ENCODE results near the gene CHRD. TPM values are rescaled to one million over a fixed set of nuclear protein-coding genes. Genes with fewer than 3 reads are reported as not detected.

Gene CHRD
- total RNA-seq, 4 donors from 2014 or later: 5.8 to 12.2 (median 9.2) TPM

DNA sequence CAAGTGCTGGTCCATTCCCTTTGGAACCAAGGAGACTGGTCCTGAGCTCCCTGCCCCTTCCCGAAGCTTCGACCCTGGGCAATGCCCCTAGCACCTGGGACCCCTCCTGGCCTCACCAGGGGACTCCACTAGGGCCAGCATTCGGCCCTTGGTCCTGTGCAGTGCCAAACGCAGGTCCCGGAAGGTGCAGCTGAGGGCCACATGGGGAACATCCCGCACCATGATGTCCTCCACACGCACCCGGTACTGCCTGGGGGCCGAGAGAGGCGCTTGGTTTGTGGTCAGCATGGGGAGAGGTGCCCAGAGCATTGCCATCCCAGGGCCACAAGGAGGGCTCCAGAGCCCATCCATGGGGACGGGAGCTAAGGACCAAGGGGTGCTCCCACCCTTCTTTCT, 26.3 kb upstream of the CHRD start:
- DNase-seq (ENCODE audit: low spot score) (no peak), ATAC-seq (ENCODE audit: low FRiP score) (no peak)
- TF ChIP-seq, protein P1, sequence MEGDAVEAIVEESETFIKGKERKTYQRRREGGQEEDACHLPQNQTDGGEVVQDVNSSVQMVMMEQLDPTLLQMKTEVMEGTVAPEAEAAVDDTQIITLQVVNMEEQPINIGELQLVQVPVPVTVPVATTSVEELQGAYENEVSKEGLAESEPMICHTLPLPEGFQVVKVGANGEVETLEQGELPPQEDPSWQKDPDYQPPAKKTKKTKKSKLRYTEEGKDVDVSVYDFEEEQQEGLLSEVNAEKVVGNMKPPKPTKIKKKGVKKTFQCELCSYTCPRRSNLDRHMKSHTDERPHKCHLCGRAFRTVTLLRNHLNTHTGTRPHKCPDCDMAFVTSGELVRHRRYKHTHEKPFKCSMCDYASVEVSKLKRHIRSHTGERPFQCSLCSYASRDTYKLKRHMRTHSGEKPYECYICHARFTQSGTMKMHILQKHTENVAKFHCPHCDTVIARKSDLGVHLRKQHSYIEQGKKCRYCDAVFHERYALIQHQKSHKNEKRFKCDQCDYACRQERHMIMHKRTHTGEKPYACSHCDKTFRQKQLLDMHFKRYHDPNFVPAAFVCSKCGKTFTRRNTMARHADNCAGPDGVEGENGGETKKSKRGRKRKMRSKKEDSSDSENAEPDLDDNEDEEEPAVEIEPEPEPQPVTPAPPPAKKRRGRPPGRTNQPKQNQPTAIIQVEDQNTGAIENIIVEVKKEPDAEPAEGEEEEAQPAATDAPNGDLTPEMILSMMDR (IDR thresholded peaks at IDR 0.05): no peak

DNA sequence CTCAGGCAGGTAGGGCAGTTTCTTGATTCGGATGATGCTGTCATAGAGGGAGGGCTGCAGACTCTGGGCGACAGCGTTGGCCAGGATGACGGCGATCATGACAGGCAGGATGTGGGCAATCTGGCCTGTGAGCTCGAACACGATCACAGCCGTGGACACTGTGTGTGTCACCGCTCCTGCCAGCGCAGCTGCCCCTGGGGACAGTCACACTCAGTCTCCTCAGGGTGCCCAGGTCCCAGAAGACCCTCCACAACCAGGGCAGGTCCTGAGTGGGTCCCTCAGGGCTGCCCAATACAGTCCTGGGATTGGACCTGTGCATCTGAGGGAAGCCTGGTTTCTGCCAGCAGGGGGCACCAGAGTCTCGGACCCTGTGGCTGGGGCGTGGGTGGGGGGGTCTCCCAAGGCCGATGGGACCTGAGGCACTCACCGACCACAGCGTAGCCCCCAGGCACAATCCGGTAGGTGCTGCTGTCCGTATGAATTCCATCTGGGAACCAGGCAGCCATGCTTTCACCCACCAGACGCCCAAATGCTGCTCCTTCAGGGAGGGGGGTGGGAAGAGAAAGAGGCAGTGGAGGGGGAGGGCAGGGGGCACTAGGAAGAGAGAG, 25.6 kb upstream of the CHRD start:
- DNase-seq (ENCODE audit: low spot score) (no peak), ATAC-seq (ENCODE audit: low FRiP score) (no peak)
- TF ChIP-seq, protein P1 (IDR thresholded peaks at IDR 0.05): peak in 1 of 3 donors; percentile 14

DNA sequence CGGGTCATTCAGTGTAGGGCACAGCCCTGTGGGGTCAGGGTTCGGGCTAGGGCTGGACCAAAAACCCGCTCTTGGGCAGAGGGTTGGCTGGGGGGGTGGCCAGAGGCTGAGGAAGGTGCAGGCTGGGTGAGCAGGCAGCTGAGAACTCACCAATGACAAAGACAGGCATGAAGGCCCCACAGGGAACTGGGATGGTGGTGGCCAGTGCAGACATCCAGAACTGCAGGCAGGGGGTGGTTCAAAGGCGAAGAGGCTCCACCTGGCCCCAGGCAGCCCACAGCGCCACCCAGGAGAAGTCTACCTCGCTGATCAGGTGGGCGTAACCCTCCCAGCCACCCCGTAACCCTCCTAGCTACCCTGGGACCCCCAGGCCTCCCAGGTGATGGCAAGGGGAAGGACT, 25.1 kb upstream of the CHRD start:
- ATAC-seq (ENCODE audit: low FRiP score): no peak
- TF ChIP-seq, protein P1 (IDR thresholded peaks at IDR 0.05): no peak
- no peak for DNase-seq (ENCODE audit: low spot score)

DNA sequence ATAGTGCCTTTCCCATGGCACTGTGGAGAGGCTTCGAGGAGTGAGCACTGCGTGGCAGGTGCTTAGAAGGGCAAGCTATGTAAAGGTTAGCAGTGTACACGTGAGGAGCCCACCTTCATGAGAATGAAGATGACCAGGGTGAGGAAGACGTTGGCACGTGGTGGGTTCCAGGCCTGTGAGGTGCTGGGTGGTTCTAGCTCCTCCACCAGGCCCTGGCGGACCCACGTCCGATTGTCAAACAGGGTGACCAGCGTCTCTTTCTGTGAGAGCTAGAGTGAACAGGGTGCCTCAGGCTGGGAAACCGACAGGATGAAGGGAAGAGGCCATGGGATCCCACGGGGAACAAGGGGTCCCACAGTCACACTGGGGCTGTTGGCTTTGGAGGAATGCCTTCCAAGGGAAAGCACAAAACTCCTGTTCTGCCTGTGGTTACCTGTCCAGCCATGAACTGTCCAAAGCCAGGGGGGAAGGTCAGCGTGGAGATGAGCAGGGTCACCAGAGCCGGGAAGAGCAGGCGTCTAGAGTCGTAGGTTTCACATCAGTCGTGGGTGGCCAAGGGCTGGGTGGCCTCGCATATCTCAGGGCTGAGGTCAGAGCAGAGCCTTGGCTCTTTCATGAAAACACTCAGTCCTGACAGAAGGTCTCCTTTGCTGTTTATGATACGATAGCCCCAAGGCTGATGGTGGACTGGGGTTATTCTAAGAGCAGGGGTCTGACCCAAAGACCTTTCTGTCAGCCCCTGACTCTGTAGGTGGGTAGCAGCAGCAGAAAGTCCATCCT, 24.4 kb upstream of the CHRD start:
- ATAC-seq (ENCODE audit: low FRiP score): no peak
- DNase-seq (ENCODE audit: low spot score): no peak
- TF ChIP-seq, protein P1 (IDR thresholded peaks at IDR 0.05): no peak

DNA sequence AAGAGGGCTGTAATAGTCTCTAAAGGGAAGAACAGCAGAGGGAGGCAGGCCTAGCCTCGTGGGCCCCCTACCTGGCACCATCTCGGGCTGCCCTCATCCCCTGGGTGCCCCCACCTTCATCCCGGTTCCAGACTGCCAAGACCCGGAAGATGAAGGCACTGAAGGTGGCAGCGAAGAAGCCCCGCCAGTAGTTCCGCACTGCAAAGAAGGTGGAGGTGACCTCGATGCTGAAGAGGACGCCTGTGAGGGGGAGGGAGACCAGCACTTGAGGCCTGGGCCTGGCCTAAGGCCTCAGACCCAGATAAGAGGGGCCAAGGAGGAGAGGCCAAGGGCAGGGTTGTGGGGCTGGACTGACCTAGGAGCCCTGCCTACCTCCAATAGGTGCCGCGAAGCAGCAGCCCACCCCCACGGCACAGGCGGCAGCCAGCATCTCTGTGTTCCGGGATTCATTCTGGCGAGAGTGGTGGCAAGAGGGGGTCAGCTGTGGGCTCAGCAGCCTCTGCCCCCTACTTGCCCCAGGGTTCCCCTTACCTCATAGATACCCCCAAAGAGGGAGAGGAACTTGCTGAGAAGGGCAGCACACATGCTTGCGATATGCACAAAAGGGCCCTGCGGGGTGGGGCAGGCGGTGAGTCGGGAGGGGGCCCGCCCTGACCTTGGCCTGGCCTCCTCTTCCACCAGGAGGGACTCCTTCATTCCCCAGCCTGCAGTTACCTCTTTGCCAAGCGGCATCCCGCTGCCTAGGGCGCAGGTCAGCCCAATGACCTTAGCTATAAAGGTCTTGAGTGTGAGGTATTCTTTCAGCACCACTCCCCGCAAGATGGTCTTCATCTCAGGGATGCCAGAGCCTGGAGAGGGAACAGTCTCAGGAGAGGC, 22.4 kb upstream of the CHRD start:
- TF ChIP-seq, protein P1 (IDR thresholded peaks at IDR 0.05): no peak

DNA sequence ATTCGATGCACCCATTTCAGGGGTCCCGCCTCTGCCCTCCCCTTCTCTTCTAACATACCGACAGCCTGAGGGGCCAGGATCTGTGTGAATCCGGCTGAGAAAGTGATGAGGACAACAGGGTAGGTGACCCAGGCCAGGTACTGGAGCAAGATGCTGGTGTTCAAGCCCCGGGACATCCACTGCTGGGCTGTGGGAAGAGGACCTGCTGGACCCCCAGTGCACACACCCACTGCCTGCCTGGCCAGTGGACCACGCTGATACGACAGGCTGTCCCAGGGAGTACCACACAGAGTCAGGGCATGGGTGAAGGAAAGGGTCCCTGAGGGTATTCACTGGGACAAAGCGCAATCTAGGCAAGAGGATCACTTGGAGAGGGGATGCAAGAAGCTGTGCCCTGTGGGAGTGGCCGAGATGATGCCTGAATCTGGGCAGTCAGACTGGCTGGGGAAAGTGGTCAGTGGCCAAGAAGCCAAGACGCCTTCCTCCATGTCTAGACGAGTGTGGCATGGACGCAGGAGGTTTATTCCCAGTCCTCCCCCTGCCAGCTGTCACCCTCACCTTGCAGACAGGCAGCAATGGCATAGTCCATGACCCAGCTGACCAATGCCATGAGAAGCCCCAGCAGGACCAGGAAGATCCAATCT, 21.6 kb upstream of the CHRD start:
- DNase-seq (ENCODE audit: low spot score) (no peak), ATAC-seq (ENCODE audit: low FRiP score) (no peak)
- TF ChIP-seq, protein P1 (IDR thresholded peaks at IDR 0.05): no peak

More for the DNA sequence above, 22.4 kb upstream of the CHRD start:
- ATAC-seq (ENCODE audit: low FRiP score) (no peak), DNase-seq (ENCODE audit: low spot score) (no peak)
